ENCODE measurements around the gene PPFIBP2.

The PPFIBP2 gene

GRCh38 chr11:7527029-7527428 is 13.2 kb downstream of the PPFIBP2 start:
- DNase-seq (ENCODE audit: low read depth): no peak

GRCh38 chr11:7528514-7529049 is 14.8 kb downstream of the PPFIBP2 start:
- no peak for DNase-seq (ENCODE audit: low read depth)

GRCh38 chr11:7530013-7530640 is 16.3 kb downstream of the PPFIBP2 start:
- no peak for DNase-seq (ENCODE audit: low read depth)

GRCh38 chr11:7531011-7531410 is 17.2 kb downstream of the PPFIBP2 start:
- no peak for DNase-seq (ENCODE audit: low read depth)

GRCh38 chr11:7532405-7533145 is 18.8 kb downstream of the PPFIBP2 start:
- DNase-seq (ENCODE audit: low read depth): no peak

GRCh38 chr11:7533199-7534041 is 19.6 kb downstream of the PPFIBP2 start:
- no peak for DNase-seq (ENCODE audit: low read depth)

- DNase-seq (ENCODE audit: low read depth): no peak
These were observed 20.2 kb downstream of the PPFIBP2 start for GRCh38 chr11:7534042-7534378.

GRCh38 chr11:7536100-7536499 is 22.3 kb downstream of the PPFIBP2 start:
- DNase-seq (ENCODE audit: low read depth): no peak

- no peak for DNase-seq (ENCODE audit: low read depth)
These were observed 23.5 kb downstream of the PPFIBP2 start for GRCh38 chr11:7537265-7537664.

- DNase-seq (ENCODE audit: low read depth): no peak
These were observed 24.2 kb downstream of the PPFIBP2 start for GRCh38 chr11:7538031-7538430.

- DNase-seq (ENCODE audit: low read depth): no peak
These were observed 25.0 kb downstream of the PPFIBP2 start for GRCh38 chr11:7538466-7539454.

GRCh38 chr11:7540830-7541555 is 27.2 kb downstream of the PPFIBP2 start:
- DNase-seq (ENCODE audit: low read depth): no peak

GRCh38 chr11:7543302-7543701 is 29.5 kb downstream of the PPFIBP2 start:
- DNase-seq (ENCODE audit: low read depth): no peak

GRCh38 chr11:7544021-7544420 is 30.2 kb downstream of the PPFIBP2 start:
- no peak for DNase-seq (ENCODE audit: low read depth)

- no peak for DNase-seq (ENCODE audit: low read depth)
These were observed 31.8 kb downstream of the PPFIBP2 start for GRCh38 chr11:7545611-7546010.

GRCh38 chr11:7546324-7546791 is 32.6 kb downstream of the PPFIBP2 start:
- no peak for DNase-seq (ENCODE audit: low read depth)

- DNase-seq (ENCODE audit: low read depth): no peak
These were observed 33.9 kb downstream of the PPFIBP2 start for GRCh38 chr11:7547687-7548086.

GRCh38 chr11:7548659-7549274 is 35.0 kb downstream of the PPFIBP2 start:
- DNase-seq (ENCODE audit: low read depth): no peak

- no peak for DNase-seq (ENCODE audit: low read depth)
These were observed 35.9 kb downstream of the PPFIBP2 start for GRCh38 chr11:7549681-7550080.

- no peak for DNase-seq (ENCODE audit: low read depth)
These were observed 37.8 kb downstream of the PPFIBP2 start for GRCh38 chr11:7551571-7551970.

Data from stimulated activated CD8-positive, alpha-beta memory T cell treated with anti-CD3 and anti-CD28 coated beads, Interleukin-7, amount 100 ng/mL, for 24 hours (primary cell).